Activated gamma-delta T cell (primary cell): ENCODE measurements around the gene GPR156.

ENCODE experiments used
- DNase-seq: peaks from one replicate; lab custom pipeline; 2025; lab: John Stamatoyannopoulos, UW

GPR156 gene

GRCh38 chr3:120119846-120120510, 165.0 kb downstream of the GPR156 start:
- DNase-seq: no peak
